Loucy (cell line): Measurements from ENCODE around the gene TIMM13.

ENCODE experiments used
- H2AFZ ChIP-seq: fragments of 200-600 bp; sonication (generic); 2 replicates; pipeline ENCODE4 v1.6.0; 2016; ENCODE audit warnings: antibody characterized with exemption, mild to moderate bottlenecking, low read length, moderate library complexity
- H3F3A ChIP-seq: fragments of 200-600 bp; 2 replicates; pipeline ENCODE4 v1.6.0; 2016; ENCODE audit warnings: antibody characterized with exemption, low read depth, mild to moderate bottlenecking
- H3K27me3 ChIP-seq: fragments of 200-600 bp; sonication (generic); 2 replicates; pipeline ENCODE4 v1.6.1; 2014; ENCODE audit warnings: low read length, mild to moderate bottlenecking; ENCODE audit not compliant: insufficient read depth, poor library complexity, severe bottlenecking
- H3K36me3 ChIP-seq: fragments of 200-600 bp; sonication (generic); 2 replicates; pipeline ENCODE4 v1.6.1; 2016; ENCODE audit warnings: low read length; ENCODE audit not compliant: insufficient read depth
- H3K4me1 ChIP-seq: fragments of 200-600 bp; sonication (generic); 2 replicates; pipeline ENCODE4 v1.5.1; 2014; ENCODE audit warnings: low read length, mild to moderate bottlenecking; ENCODE audit not compliant: insufficient read depth, poor library complexity, severe bottlenecking
- H3K4me2 ChIP-seq: fragments of 200-600 bp; sonication (generic); 2 replicates; pipeline ENCODE4 v1.6.0; 2014; ENCODE audit warnings: antibody characterized with exemption, low read length, low read depth, mild to moderate bottlenecking; ENCODE audit not compliant: poor library complexity, severe bottlenecking
- H3K4me3 ChIP-seq: fragments of 200-600 bp; sonication (generic); 2 replicates; pipeline ENCODE4 v1.5.1; 2014; ENCODE audit warnings: low read length, mild to moderate bottlenecking, mixed read lengths; ENCODE audit not compliant: poor library complexity, severe bottlenecking
- H3K79me2 ChIP-seq: fragments of 200-600 bp; sonication (generic); 2 replicates; pipeline ENCODE4 v1.6.1; 2014; ENCODE audit warnings: low read length; ENCODE audit not compliant: insufficient read depth
- H3K9ac ChIP-seq: fragments of 200-600 bp; sonication (generic); 2 replicates; pipeline ENCODE4 v1.6.0; 2014; ENCODE audit warnings: mild to moderate bottlenecking, low read depth, low read length, moderate library complexity; ENCODE audit not compliant: poor library complexity, severe bottlenecking
- H3K9me2 ChIP-seq: fragments of 200-600 bp; sonication (generic); replicated peaks from 2 replicates; pipeline ENCODE4 v1.6.1; 2016; ENCODE audit warnings: low read depth, low read length, mixed read lengths
- H3K9me3 ChIP-seq: fragments of 200-600 bp; sonication (generic); 2 replicates; pipeline ENCODE4 v1.6.1; 2014; ENCODE audit warnings: mild to moderate bottlenecking, antibody characterized with exemption, low read length, low read depth; ENCODE audit not compliant: insufficient read depth
- H4K20me1 ChIP-seq: fragments of 200-600 bp; sonication (generic); 2 replicates; pipeline ENCODE4 v1.6.0; 2014; ENCODE audit warnings: antibody characterized with exemption, low read length, mild to moderate bottlenecking; ENCODE audit not compliant: insufficient read depth, poor library complexity, severe bottlenecking
- CTCF ChIP-seq: fragments of 200-600 bp; sonication (generic); conservative IDR thresholded peaks from 2 replicates; pipeline ENCODE4 v1.5.1; 2014; ENCODE audit warnings: mild to moderate bottlenecking, antibody characterized with exemption, low read length
- EZH2phosphoT487 ChIP-seq: fragments of 200-600 bp; IDR thresholded peaks from 2 replicates; pipeline ENCODE4 v1.6.1; 2018; ENCODE audit warnings: antibody characterized with exemption, mild to moderate bottlenecking, moderate library complexity, borderline replicate concordance

TIMM13 gene

DNA sequence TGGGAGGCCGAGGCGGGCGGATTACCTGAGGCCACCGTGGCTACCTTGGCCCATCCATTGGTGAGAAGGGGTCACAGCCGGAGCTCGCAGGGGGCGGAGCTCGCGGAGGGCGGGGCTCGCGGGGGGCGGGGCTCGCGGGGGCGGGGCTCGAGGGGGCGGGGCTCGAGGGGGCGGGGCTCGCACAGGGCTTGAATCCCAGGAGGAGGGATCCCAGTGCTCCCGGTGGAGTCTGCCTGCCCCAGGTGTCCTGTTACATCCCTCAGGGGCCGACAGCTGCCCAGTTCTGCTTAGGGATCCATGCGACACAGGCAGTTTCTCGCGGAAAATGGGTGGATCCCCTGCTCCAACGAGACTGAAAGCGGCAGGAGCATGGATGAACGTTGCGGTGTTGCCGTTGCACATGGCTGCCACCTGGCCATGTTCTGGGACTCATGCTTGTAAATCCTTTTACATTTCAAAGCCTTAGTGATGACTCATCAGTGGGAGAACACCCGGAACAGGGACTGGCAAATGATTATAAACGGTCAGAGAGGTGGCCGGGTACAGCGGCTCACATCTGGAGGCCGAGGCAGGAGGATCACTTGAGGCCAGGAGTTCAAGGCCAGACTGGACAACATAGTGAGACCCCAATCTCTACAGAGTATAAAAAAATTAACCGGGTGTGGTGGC lies 42.2 kb downstream of the TIMM13 start:
- no peak overlapping the region for H3K9ac ChIP-seq
- no peaks in the 10 kb centered on the region for H3K9me2 ChIP-seq
- TF ChIP-seq EZH2phosphoT487 (no peak), CTCF (no peak)
- no peaks in the 10 kb centered on the region for H3K79me2 ChIP-seq
- no peaks in the 10 kb centered on the region for H3K4me1 ChIP-seq
- H4K20me1 ChIP-seq = no peaks in the 10 kb centered on the region
- no peaks in the 10 kb centered on the region for H3K9me3 ChIP-seq
- H3F3A ChIP-seq = no peaks in the 10 kb centered on the region
- no peaks in the 10 kb centered on the region for H3K27me3 ChIP-seq
- no peak overlapping the region for H2AFZ ChIP-seq
- no peaks in the 10 kb centered on the region for H3K36me3 ChIP-seq
- no peak overlapping the region for H3K4me2 ChIP-seq
- no peak overlapping the region for H3K4me3 ChIP-seq

- Histone ChIP-seq H3K4me1 (no peaks in the 10 kb centered on the region), H4K20me1 (no peaks in the 10 kb centered on the region), H3K27me3 (no peaks in the 10 kb centered on the region), H3K4me2 (no peak overlapping the region), H3K9ac (no peak overlapping the region), H3K36me3 (no peaks in the 10 kb centered on the region), H3F3A (no peaks in the 10 kb centered on the region), H3K4me3 (no peak overlapping the region), H3K9me3 (no peaks in the 10 kb centered on the region), H2AFZ (no peak overlapping the region), H3K9me2 (no peaks in the 10 kb centered on the region), H3K79me2 (no peaks in the 10 kb centered on the region)
- TF ChIP-seq CTCF (no peak), EZH2phosphoT487 (no peak)
Measured at GRCh38 chr19:2382530-2383222, 44.7 kb downstream of the TIMM13 start.

DNA sequence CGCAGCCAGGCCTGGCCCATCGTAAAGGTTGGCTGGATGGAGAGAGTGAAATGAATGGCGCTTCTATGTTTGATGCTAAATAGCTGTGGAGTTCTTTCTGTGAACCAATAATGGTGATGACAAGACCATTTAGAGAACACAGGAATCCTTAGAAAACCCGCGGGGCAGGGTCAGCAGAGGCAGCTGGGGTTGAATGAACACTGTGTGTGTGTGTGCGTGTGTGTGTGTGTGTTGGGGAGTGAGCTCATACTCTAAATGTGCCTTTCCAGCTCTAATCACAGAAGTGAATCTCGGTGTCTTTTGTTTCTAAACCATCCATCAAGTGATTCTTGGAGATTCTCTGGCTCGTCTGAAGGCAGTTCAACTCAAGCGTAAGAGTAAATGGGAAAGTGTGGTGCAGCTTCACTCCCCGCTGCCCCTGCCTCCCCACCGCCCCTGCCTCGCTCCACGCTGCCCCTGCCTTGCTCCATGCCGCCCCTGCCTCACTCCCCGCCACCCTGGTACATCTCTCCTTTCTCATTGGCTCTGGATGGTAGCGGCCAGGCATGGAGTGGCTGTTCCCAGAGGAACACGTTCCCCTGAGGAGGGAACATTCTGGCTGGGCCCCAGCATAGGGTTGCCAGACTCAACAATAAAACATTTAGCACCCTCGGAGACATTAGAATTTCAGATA lies 46.1 kb downstream of the TIMM13 start:
- H3K36me3 ChIP-seq = no peaks in the 10 kb centered on the region
- TF ChIP-seq CTCF (no peak), EZH2phosphoT487 (no peak)
- H3K9ac ChIP-seq = no peak overlapping the region
- no peaks in the 10 kb centered on the region for H4K20me1 ChIP-seq
- H3K4me2 ChIP-seq = no peak overlapping the region
- no peaks in the 10 kb centered on the region for H3K9me3 ChIP-seq
- no peaks in the 10 kb centered on the region for H3F3A ChIP-seq
- H3K4me3 ChIP-seq = no peak overlapping the region
- no peaks in the 10 kb centered on the region for H3K9me2 ChIP-seq
- H3K4me1 ChIP-seq = no peaks in the 10 kb centered on the region
- no peak overlapping the region for H2AFZ ChIP-seq
- no peaks in the 10 kb centered on the region for H3K79me2 ChIP-seq
- no peaks in the 10 kb centered on the region for H3K27me3 ChIP-seq
